K562 (cell line): Measurements from ENCODE around the gene DET1. TPM values are rescaled to one million over a fixed set of nuclear protein-coding genes. Genes with fewer than 3 reads are reported as not detected.
A peak's percentile ranks its signal among the peaks of the same experiment; 100 is the strongest.

ENCODE experiments used
- BACH1 ChIP-seq: fragments of 200-800 bp; sonication (Bioruptor generic); IDR thresholded peaks from 2 replicates; pipeline ENCODE4 v1.6.1; 2016; ENCODE audit warnings: missing genetic modification characterization, missing compliant biosample characterization
- BRF1 ChIP-seq: IDR thresholded peaks from 3 replicates; pipeline ENCODE4 v1.6.1; 2011; ENCODE audit warnings: borderline replicate concordance, mild to moderate bottlenecking; ENCODE audit not compliant: insufficient read length; ENCODE audit errors: extremely low read depth
- C11orf30 ChIP-seq: fragments of 450-650 bp; IDR thresholded peaks from 2 replicates; pipeline ENCODE4 v1.6.1; 2016; ENCODE audit warnings: low read depth, mild to moderate bottlenecking
- DPF2 ChIP-seq: fragments of 450-650 bp; IDR thresholded peaks from 2 replicates; pipeline ENCODE4 v1.6.1; 2016
- ELK3 ChIP-seq: fragments of 450-650 bp; formaldehyde crosslinking; IDR thresholded peaks from 2 replicates; pipeline ENCODE4 v1.4.0; 2020; ENCODE audit warnings: mild to moderate bottlenecking
- ETS2 ChIP-seq: IDR thresholded peaks from 2 replicates; pipeline ENCODE4 v1.6.1; 2016; ENCODE audit warnings: borderline replicate concordance, missing genetic modification characterization, mild to moderate bottlenecking, moderate library complexity, missing compliant biosample characterization; ENCODE audit not compliant: poor library complexity, severe bottlenecking
- JUND ChIP-seq, 2 experiments: IDR thresholded peaks; 2 replicates in 1 of 2; 3 replicates in 1 of 2; pipeline ENCODE4 v1.6.1; 2011; ENCODE audit warnings: borderline replicate concordance in 2 of 2, low read depth in 2 of 2, low read length in 2 of 2, improper control_type of control experiment in 1 of 2, missing biosample characterization in 1 of 2, missing genetic modification characterization in 1 of 2, missing genetic modification reagents in 1 of 2
- LCOR ChIP-seq: sonication (generic); formaldehyde crosslinking; IDR thresholded peaks from 2 replicates; pipeline ENCODE4 v1.8.0; 2022; ENCODE audit warnings: mild to moderate bottlenecking, missing genetic modification reagents
- MAFG ChIP-seq: fragments of 450-650 bp; conservative IDR thresholded peaks from 2 replicates; pipeline ENCODE4 v1.6.1; 2016; ENCODE audit warnings: missing genetic modification characterization, missing compliant biosample characterization
- MAFK ChIP-seq: IDR thresholded peaks from 2 replicates; pipeline ENCODE4 v1.6.1; 2011; ENCODE audit warnings: low read length, improper control_type of control experiment
- MED1 ChIP-seq: sonication (generic); formaldehyde crosslinking; IDR thresholded peaks from 2 replicates; pipeline ENCODE4 v1.8.1; 2023; ENCODE audit warnings: missing genetic modification reagents, borderline replicate concordance
- MEF2D ChIP-seq: conservative IDR thresholded peaks from 2 replicates; pipeline ENCODE4 v1.6.1; 2016; ENCODE audit warnings: low read depth, missing genetic modification characterization, missing compliant biosample characterization
- MEIS2 ChIP-seq: fragments of 450-650 bp; IDR thresholded peaks from 2 replicates; pipeline ENCODE4 v1.6.1; 2014; ENCODE audit warnings: mild to moderate bottlenecking; ENCODE audit not compliant: partially characterized antibody
- MIER1 ChIP-seq: fragments of 450-650 bp; IDR thresholded peaks from 2 replicates; pipeline ENCODE4 v1.6.1; 2016; ENCODE audit warnings: antibody characterized with exemption, mild to moderate bottlenecking, low read depth
- NFE2 ChIP-seq: IDR thresholded peaks from 2 replicates; pipeline ENCODE4 v1.6.1; 2014; ENCODE audit warnings: antibody characterized with exemption, low read depth
- NFIC ChIP-seq: fragments of 450-650 bp; IDR thresholded peaks from 2 replicates; pipeline ENCODE4 v1.6.1; 2017; ENCODE audit warnings: mild to moderate bottlenecking, inconsistent platforms
- POLR2AphosphoS5 ChIP-seq: IDR thresholded peaks from 2 replicates; pipeline ENCODE4 v1.6.1; 2011; ENCODE audit warnings: mild to moderate bottlenecking, low read depth, low read length, moderate library complexity; ENCODE audit not compliant: control insufficient read depth, insufficient read depth
- POU5F1 ChIP-seq: fragments of 150-350 bp; IDR thresholded peaks from 2 replicates; pipeline ENCODE4 v1.6.1; 2014; ENCODE audit warnings: borderline replicate concordance, low read length, low read depth, mild to moderate bottlenecking; ENCODE audit not compliant: partially characterized antibody
- PPARD ChIP-seq: fragments of 250-450 bp; sonication (Bioruptor Pico); IDR thresholded peaks from 2 replicates; pipeline ENCODE4 v1.8.0; 2022; ENCODE audit warnings: inconsistent platforms, mild to moderate bottlenecking, moderate library complexity
- RBM22 ChIP-seq: fragments of 200-400 bp; formaldehyde crosslinking; IDR thresholded peaks from 2 replicates; pipeline ENCODE4 v1.6.1; 2018; ENCODE audit warnings: low read length, low read depth; ENCODE audit not compliant: poor library complexity, severe bottlenecking
- SIN3A ChIP-seq, 2 experiments: fragments of 150-350 bp in 1 of 2; IDR thresholded peaks; 2 replicates each; pipeline ENCODE4 v1.6.1; 2011 to 2016; ENCODE audit warnings: borderline replicate concordance in 2 of 2, low read depth in 2 of 2, low read length in 2 of 2, mild to moderate bottlenecking in 2 of 2, moderate library complexity in 2 of 2; ENCODE audit not compliant: control insufficient read depth in 1 of 2
- SIRT6 ChIP-seq: IDR thresholded peaks from one replicate; pipeline ENCODE4 v1.6.1; 2012; ENCODE audit warnings: low read depth, mild to moderate bottlenecking, control low read depth, inconsistent platforms, low read length, moderate library complexity
- SRSF7 ChIP-seq: fragments of 200-400 bp; formaldehyde crosslinking; optimal IDR thresholded peaks from 2 replicates; pipeline ENCODE3; 2017; ENCODE audit warnings: mild to moderate bottlenecking, low read depth, low read length
- TRIM24 ChIP-seq, 2 experiments: fragments of 450-650 bp; IDR thresholded peaks; 2 replicates each; pipeline ENCODE4 v1.6.1; 2016
- ZBTB5 ChIP-seq: fragments of 450-650 bp; IDR thresholded peaks from 2 replicates; pipeline ENCODE4 v1.6.1; 2017; ENCODE audit warnings: antibody characterized with exemption
- ZFX ChIP-seq: sonication (generic); formaldehyde crosslinking; IDR thresholded peaks from 2 replicates; pipeline ENCODE4 v1.8.0; 2022; ENCODE audit warnings: mild to moderate bottlenecking, missing genetic modification reagents, moderate library complexity
- ZNF699 ChIP-seq: fragments of 250-450 bp; sonication (Bioruptor Pico); IDR thresholded peaks from 2 replicates; pipeline ENCODE4 v1.8.0; 2021; ENCODE audit warnings: mild to moderate bottlenecking, moderate library complexity; ENCODE audit not compliant: insufficient replicate concordance
- polyA plus RNA-seq, 8 experiments: library from polyadenylated mRNA; depleted of rRNA in 4 of 8; stranded (reverse) in 5 of 8; unstranded in 3 of 8; fragments of >200 nt; fragmentation: Nextera tagmentation in 2 of 8; fragmentation: Illumina TruSeq in 1 of 8; extraction: Ambion mirVana in 2 of 8; extraction: Trizol in 1 of 8; gene quantifications; 2 replicates each; pipeline versions ENCODE4 v1.2.1 to v1.2.3, GENCODE V29; 2011 to 2014; ENCODE audit warnings: inconsistent platforms in 1 of 8, missing spikeins in 1 of 8
- total RNA-seq, 7 experiments: library from RNA; depleted of rRNA in 6 of 7; stranded (reverse); fragments of >200 nt in 6 of 7; fragmentation: Illumina TruSeq in 2 of 7; extraction: Trizol in 2 of 7; gene quantifications; 2 replicates each; pipeline versions ENCODE4 v1.2.1 to v1.2.3, GENCODE V29; 2011 to 2021; ENCODE audit warnings: low replicate concordance in 1 of 7

DET1 gene
- total and polyA plus RNA-seq, 9 of the 15 experiments (the other 6 are each of a cell fraction or from before 2014, with no cell fraction given), result 4.2 to 8.1 (median 6.0) TPM

GRCh38 chr15:88465633-88466224 lies 80.8 kb downstream of the DET1 start (continued):
- TF ChIP-seq BACH1, result peak; percentile 70
- TF ChIP-seq TRIM24 (IDR thresholded peaks at IDR 0.05), result peak in 1 of 2 experiments; percentile 38; a peak in 1 of 4 replicates
- TF ChIP-seq SRSF7, result no peak
- TF ChIP-seq NFIC, result peak; percentile 31; the same call in 1 of the 2 replicates
- no peak for TF ChIP-seq MED1
- peak; percentile 83 for TF ChIP-seq C11orf30
- TF ChIP-seq ETS2 (tag), result no peak
- TF ChIP-seq RBM22, result no peak
- peak; percentile 51; the same call in 1 of the 2 replicates for TF ChIP-seq POLR2AphosphoS5
- TF ChIP-seq POU5F1, result no peak
- no peak for TF ChIP-seq ZNF699 (CRISPR knock-in tag)
- no peak for TF ChIP-seq PPARD
- peak; percentile 88 for TF ChIP-seq NFE2
- TF ChIP-seq MAFK, result peak; percentile 74
- no peak for TF ChIP-seq ZFX (CRISPR knock-in tag)
- TF ChIP-seq MEF2D (tag), result no peak
- no peak for TF ChIP-seq MIER1
- TF ChIP-seq ELK3 (CRISPR knock-in tag), result no peak
- TF ChIP-seq JUND (IDR thresholded peaks at IDR 0.05; ENCODE audit: borderline replicate concordance, low read depth, low read length), result peak; percentile 93
- peak; percentile 85; the same call in 1 of the 3 replicates for TF ChIP-seq JUND (tag; IDR thresholded peaks at IDR 0.05; ENCODE audit: borderline replicate concordance, low read depth, low read length)
- TF ChIP-seq SIRT6, result no peak
- peak; percentile 77 for TF ChIP-seq MAFG (tag)
- 0 out of 2 replicates have a peak, but pooled peaks have one; percentile 47 for TF ChIP-seq LCOR (CRISPR knock-in tag)
- TF ChIP-seq MEIS2, result peak; percentile 43
- no peak for TF ChIP-seq BRF1
- no peak for TF ChIP-seq SIN3A (IDR thresholded peaks at IDR 0.05; ENCODE audit: borderline replicate concordance in 2 of 2, control insufficient read depth in 1 of 2, low read depth in 2 of 2, low read length in 2 of 2)
- TF ChIP-seq DPF2, result peak; percentile 81; the same call in 1 of the 2 replicates
- no peak for TF ChIP-seq ZBTB5
